Measurements from ENCODE around the gene TBPL2. TPM values are rescaled to one million over a fixed set of nuclear protein-coding genes. Genes with fewer than 3 reads are reported as not detected.

The TBPL2 gene
- total RNA-seq, 2 donors from 2014 or later: 0.12 TPM; not detected in 1

GRCh38 chr14:55404173-55404854 lies 36.1 kb downstream of the TBPL2 start:
- H3K4me1 ChIP-seq: no peaks in the 10 kb centered on the region

DNA sequence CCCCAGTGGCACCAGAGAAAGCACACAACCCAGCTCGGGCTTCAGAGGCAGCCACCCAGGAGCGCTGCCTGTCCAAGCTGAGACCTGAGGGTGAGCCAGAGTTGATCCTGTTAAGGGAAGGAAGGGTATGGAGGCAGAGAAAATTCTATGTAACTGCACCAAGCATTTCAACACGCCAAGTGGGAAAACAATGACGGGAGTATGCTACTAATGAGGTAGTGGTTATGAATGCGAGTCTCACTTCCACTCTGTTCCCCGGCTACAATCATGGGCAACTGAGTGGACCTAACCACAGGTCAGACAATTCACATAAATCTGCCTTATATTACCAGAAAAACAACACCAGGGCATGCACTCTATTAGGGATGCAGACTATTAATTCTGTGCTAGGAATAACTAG lies 38.7 kb downstream of the TBPL2 start:
- H3K9ac ChIP-seq (ENCODE audit: low read depth in 2 of 2, low read length in 2 of 2): no peak overlapping the region
- TF ChIP-seq, protein P1, sequence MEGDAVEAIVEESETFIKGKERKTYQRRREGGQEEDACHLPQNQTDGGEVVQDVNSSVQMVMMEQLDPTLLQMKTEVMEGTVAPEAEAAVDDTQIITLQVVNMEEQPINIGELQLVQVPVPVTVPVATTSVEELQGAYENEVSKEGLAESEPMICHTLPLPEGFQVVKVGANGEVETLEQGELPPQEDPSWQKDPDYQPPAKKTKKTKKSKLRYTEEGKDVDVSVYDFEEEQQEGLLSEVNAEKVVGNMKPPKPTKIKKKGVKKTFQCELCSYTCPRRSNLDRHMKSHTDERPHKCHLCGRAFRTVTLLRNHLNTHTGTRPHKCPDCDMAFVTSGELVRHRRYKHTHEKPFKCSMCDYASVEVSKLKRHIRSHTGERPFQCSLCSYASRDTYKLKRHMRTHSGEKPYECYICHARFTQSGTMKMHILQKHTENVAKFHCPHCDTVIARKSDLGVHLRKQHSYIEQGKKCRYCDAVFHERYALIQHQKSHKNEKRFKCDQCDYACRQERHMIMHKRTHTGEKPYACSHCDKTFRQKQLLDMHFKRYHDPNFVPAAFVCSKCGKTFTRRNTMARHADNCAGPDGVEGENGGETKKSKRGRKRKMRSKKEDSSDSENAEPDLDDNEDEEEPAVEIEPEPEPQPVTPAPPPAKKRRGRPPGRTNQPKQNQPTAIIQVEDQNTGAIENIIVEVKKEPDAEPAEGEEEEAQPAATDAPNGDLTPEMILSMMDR (IDR thresholded peaks at IDR 0.05): no peak
- H3K4me3 ChIP-seq: no peak overlapping the region
- H3K9me3 ChIP-seq: no peaks in the 10 kb centered on the region
- DNase-seq: no peak
- no peaks in the 10 kb centered on the region for H3K4me1 ChIP-seq
- intact Hi-C loops (cut with DNase I): no loop called here
- no peak overlapping the region for H3K27ac ChIP-seq
- no peaks in the 10 kb centered on the region for H3K36me3 ChIP-seq
- H3K27me3 ChIP-seq: no peaks in the 10 kb centered on the region

More at GRCh38 chr14:55404173-55404854, 36.1 kb downstream of the TBPL2 start:
- Histone ChIP-seq H3K27ac (no peak overlapping the region), H3K36me3 (no peaks in the 10 kb centered on the region), H3K4me3 (no peak overlapping the region), H3K27me3 (no peaks in the 10 kb centered on the region), H3K9me3 (no peaks in the 10 kb centered on the region), H3K9ac (ENCODE audit: low read depth in 2 of 2, low read length in 2 of 2) (no peak overlapping the region)
- TF ChIP-seq, protein P1 (IDR thresholded peaks at IDR 0.05): no peak
- DNase-seq: no peak
- intact Hi-C loops (cut with DNase I): no loop called here

GRCh38 chr14:55399852-55400251 lies 40.6 kb downstream of the TBPL2 start:
- Histone ChIP-seq H3K4me3 (no peak overlapping the region), H3K9ac (ENCODE audit: low read depth in 2 of 2, low read length in 2 of 2) (no peak overlapping the region), H3K27me3 (no peaks in the 10 kb centered on the region), H3K36me3 (no peaks in the 10 kb centered on the region), H3K27ac (no peak overlapping the region), H3K4me1 (no peaks in the 10 kb centered on the region), H3K9me3 (no peaks in the 10 kb centered on the region)
- intact Hi-C loops (cut with DNase I): no loop called here
- TF ChIP-seq, protein P1 (IDR thresholded peaks at IDR 0.05): no peak
- DNase-seq: no peak

GRCh38 chr14:55399183-55399582 lies 41.2 kb downstream of the TBPL2 start:
- H3K4me3 ChIP-seq: no peak overlapping the region
- no peaks in the 10 kb centered on the region for H3K36me3 ChIP-seq
- TF ChIP-seq, protein P1 (IDR thresholded peaks at IDR 0.05): no peak
- H3K9me3 ChIP-seq: no peaks in the 10 kb centered on the region
- H3K27ac ChIP-seq: no peak overlapping the region
- no peaks in the 10 kb centered on the region for H3K27me3 ChIP-seq
- H3K9ac ChIP-seq (ENCODE audit: low read depth in 2 of 2, low read length in 2 of 2): no peak overlapping the region
- no peak for DNase-seq
- intact Hi-C loops (cut with DNase I): no loop called here
- H3K4me1 ChIP-seq: no peaks in the 10 kb centered on the region

GRCh38 chr14:55398679-55399078 lies 41.7 kb downstream of the TBPL2 start:
- intact Hi-C loops (cut with DNase I): no loop called here
- Histone ChIP-seq H3K4me3 (no peak overlapping the region), H3K36me3 (no peaks in the 10 kb centered on the region), H3K9me3 (no peaks in the 10 kb centered on the region), H3K27ac (no peak overlapping the region), H3K9ac (ENCODE audit: low read depth in 2 of 2, low read length in 2 of 2) (no peak overlapping the region), H3K27me3 (no peaks in the 10 kb centered on the region), H3K4me1 (no peaks in the 10 kb centered on the region)
- DNase-seq: no peak
- TF ChIP-seq, protein P1 (IDR thresholded peaks at IDR 0.05): no peak
